Dendritic cell treated with granulocyte-macrophage colony-stimulating factor and Interleukin-4, amounts not matched to agents 40 ng/mL and 50 ng/mL, for 4 days (primary cell): ENCODE measurements around the gene RAD54L.
"Not testable (repeated sequence)": the region's sequence is repeated elsewhere in the genome, so short reads cannot be mapped to it uniquely, and the experiment has no call there.

Source experiments
- H3K27ac Mint-ChIP-seq: one replicate; pipeline ENCODE4 v1.8.0; 2022; ENCODE audit warnings: mild to moderate bottlenecking, mixed read lengths
- H3K27me3 Mint-ChIP-seq: one replicate; pipeline ENCODE4 v1.8.0; 2022; ENCODE audit warnings: mild to moderate bottlenecking, mixed read lengths
- H3K36me3 Mint-ChIP-seq: one replicate; pipeline ENCODE4 v1.8.0; 2022; ENCODE audit warnings: low read depth, mixed read lengths
- H3K4me1 Mint-ChIP-seq: one replicate; pipeline ENCODE4 v1.8.0; 2022; ENCODE audit warnings: low read depth, mixed read lengths
- H3K4me3 Mint-ChIP-seq: one replicate; pipeline ENCODE4 v1.8.0; 2022; ENCODE audit warnings: mild to moderate bottlenecking, moderate library complexity, mixed read lengths
- H3K9me3 Mint-ChIP-seq: one replicate; pipeline ENCODE4 v1.8.0; 2022; ENCODE audit warnings: mixed read lengths
- intact Hi-C: fragments of 100-400 bp; cut with micrococcal nuclease; formaldehyde crosslinking; loops from one replicate; pipeline ENCODE4 v1.15.0; 2022

The RAD54L gene

GRCh38 chr1:46220808-46221207, 26.8 kb upstream of the RAD54L start:
- intact Hi-C loops: no loop called here
- Mint-ChIP-seq H3K27ac (no peak overlapping the region), H3K9me3 (no peaks in the 10 kb centered on the region)

GRCh38 chr1:46221749-46222148, 25.8 kb upstream of the RAD54L start:
- H3K27ac Mint-ChIP-seq: no peak overlapping the region

More at GRCh38 chr1:46220808-46221207, 26.8 kb upstream of the RAD54L start:
- Mint-ChIP-seq H3K4me3 (no peak overlapping the region), H3K27me3 (peaks cover 3% of the 10 kb centered on the region), H3K36me3 (no peaks in the 10 kb centered on the region), H3K4me1 (peaks cover 11% of the 10 kb centered on the region)

DNA sequence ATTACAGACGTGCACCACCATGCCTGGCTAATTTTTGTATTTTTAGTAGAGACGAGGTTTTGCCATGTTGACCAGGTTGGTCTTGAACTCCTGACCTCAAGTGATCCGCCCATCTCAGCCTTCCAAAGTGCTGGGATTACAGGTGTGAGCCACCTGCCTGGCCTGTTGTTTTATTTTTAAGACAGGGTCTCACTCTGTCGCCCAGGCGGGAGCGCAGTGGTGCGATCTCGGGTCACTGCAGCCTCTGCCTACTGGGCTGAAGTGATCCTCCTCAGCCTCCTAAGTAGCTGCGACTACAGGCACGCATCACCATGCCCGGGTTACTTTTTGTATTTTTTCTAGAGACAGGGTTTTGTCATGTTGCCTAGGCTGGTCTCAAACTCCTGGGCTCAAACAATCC, 24.5 kb upstream of the RAD54L start:
- H3K27ac Mint-ChIP-seq, H3K9me3 Mint-ChIP-seq, H3K4me3 Mint-ChIP-seq, H3K36me3 Mint-ChIP-seq, H3K27me3 Mint-ChIP-seq: not testable (repeated sequence)
- peaks cover 11% of the 10 kb centered on the region for H3K4me1 Mint-ChIP-seq
- intact Hi-C loops: loop anchor here (1.0 kb wide), 1 partner anchor 186 kb away; no protein-coding TSS in a partner anchor

More at GRCh38 chr1:46221749-46222148, 25.8 kb upstream of the RAD54L start:
- Mint-ChIP-seq H3K4me3 (no peak overlapping the region), H3K4me1 (peaks cover 11% of the 10 kb centered on the region), H3K36me3 (no peaks in the 10 kb centered on the region), H3K27me3 (peaks cover 3% of the 10 kb centered on the region), H3K9me3 (no peaks in the 10 kb centered on the region)
- intact Hi-C loops: no loop called here

GRCh38 chr1:46223472-46223943, 24.1 kb upstream of the RAD54L start:
- Mint-ChIP-seq H3K9me3 (no peaks in the 10 kb centered on the region), H3K27ac (no peak overlapping the region)
- intact Hi-C loops: loop anchor here (1.0 kb wide), 1 partner anchor 186 kb away; no protein-coding TSS in a partner anchor

DNA sequence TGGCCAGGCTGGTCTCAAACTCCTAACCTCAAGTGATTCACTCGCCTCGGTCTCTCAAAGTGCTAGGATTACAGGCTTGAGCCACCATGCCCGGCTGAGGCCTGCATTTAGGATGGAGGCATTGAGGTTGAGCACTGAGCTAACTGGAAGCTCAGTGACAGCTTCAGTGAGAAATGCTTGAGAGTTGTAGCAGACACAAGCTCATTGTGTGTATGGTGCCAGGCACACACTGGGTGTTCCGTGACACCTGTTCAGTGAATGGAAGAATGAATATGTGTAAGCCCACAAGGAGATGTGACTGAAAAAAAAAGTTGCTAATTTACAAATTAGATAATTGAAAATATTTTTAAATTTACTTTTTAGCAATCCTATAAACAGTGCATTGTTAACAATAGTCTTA, 22.6 kb upstream of the RAD54L start:
- peaks cover 11% of the 10 kb centered on the region for H3K4me1 Mint-ChIP-seq
- no peak overlapping the region for H3K27ac Mint-ChIP-seq
- no peaks in the 10 kb centered on the region for H3K36me3 Mint-ChIP-seq
- H3K9me3 Mint-ChIP-seq: no peaks in the 10 kb centered on the region
- intact Hi-C loops: no loop called here
- H3K27me3 Mint-ChIP-seq: peaks cover 3% of the 10 kb centered on the region
- H3K4me3 Mint-ChIP-seq: no peak overlapping the region

More at GRCh38 chr1:46223472-46223943, 24.1 kb upstream of the RAD54L start:
- Mint-ChIP-seq H3K36me3 (no peaks in the 10 kb centered on the region), H3K27me3 (peaks cover 3% of the 10 kb centered on the region), H3K4me1 (peaks cover 11% of the 10 kb centered on the region), H3K4me3 (no peak overlapping the region)

GRCh38 chr1:46231231-46231630, 16.3 kb upstream of the RAD54L start:
- H3K27ac Mint-ChIP-seq, H3K36me3 Mint-ChIP-seq, H3K4me1 Mint-ChIP-seq, H3K4me3 Mint-ChIP-seq, intact Hi-C loops, H3K9me3 Mint-ChIP-seq, H3K27me3 Mint-ChIP-seq: not testable (repeated sequence)

DNA sequence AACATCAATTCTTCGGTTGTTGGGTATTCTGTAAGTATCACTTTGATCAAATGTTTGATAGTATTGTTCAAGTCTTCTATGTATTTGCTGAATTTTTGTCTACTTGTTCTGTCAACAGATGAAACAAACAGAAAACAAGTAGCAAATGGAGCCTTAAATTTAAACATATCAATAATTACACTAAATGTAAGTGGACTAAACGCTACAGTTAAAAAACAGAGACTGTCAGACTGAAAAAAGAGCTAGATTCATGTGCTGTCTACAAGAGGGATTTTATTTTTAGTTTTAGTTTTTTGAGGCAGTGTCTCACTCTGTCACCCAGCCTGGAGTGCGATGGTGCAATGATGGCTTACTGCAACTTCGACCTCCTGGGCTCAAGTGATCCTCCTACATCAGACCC, 10.7 kb upstream of the RAD54L start:
- H3K27me3 Mint-ChIP-seq: no peaks in the 10 kb centered on the region
- H3K27ac Mint-ChIP-seq: no peak overlapping the region
- H3K4me1 Mint-ChIP-seq: peaks cover 6% of the 10 kb centered on the region
- H3K9me3 Mint-ChIP-seq: no peaks in the 10 kb centered on the region
- H3K36me3 Mint-ChIP-seq: no peaks in the 10 kb centered on the region
- H3K4me3 Mint-ChIP-seq: no peak overlapping the region
- intact Hi-C loops: no loop called here

- intact Hi-C loops, H3K4me3 Mint-ChIP-seq, H3K4me1 Mint-ChIP-seq: not testable (repeated sequence)
Measured at GRCh38 chr1:46238865-46239264, 8.7 kb upstream of the RAD54L start.

GRCh38 chr1:46241733-46242132, 5.8 kb upstream of the RAD54L start:
- H3K9me3 Mint-ChIP-seq, H3K27me3 Mint-ChIP-seq, H3K27ac Mint-ChIP-seq, intact Hi-C loops, H3K4me3 Mint-ChIP-seq, H3K4me1 Mint-ChIP-seq, H3K36me3 Mint-ChIP-seq: not testable (repeated sequence)

More at GRCh38 chr1:46238865-46239264, 8.7 kb upstream of the RAD54L start:
- not testable (repeated sequence) for H3K36me3 Mint-ChIP-seq, H3K9me3 Mint-ChIP-seq, H3K27ac Mint-ChIP-seq, H3K27me3 Mint-ChIP-seq

GRCh38 chr1:46242918-46243317, 4.6 kb upstream of the RAD54L start:
- H3K36me3 Mint-ChIP-seq: peaks cover 6% of the 10 kb centered on the region
- peaks cover 9% of the 10 kb centered on the region for H3K4me1 Mint-ChIP-seq
- no peaks in the 10 kb centered on the region for H3K9me3 Mint-ChIP-seq
- H3K27ac Mint-ChIP-seq: no peak overlapping the region
- intact Hi-C loops: no loop called here
- H3K27me3 Mint-ChIP-seq: no peaks in the 10 kb centered on the region
- no peak overlapping the region for H3K4me3 Mint-ChIP-seq

GRCh38 chr1:46243831-46244230, 3.7 kb upstream of the RAD54L start:
- not testable (repeated sequence) for H3K36me3 Mint-ChIP-seq, H3K9me3 Mint-ChIP-seq, H3K27ac Mint-ChIP-seq, H3K4me3 Mint-ChIP-seq, H3K27me3 Mint-ChIP-seq
- intact Hi-C loops: loop anchor here (2.0 kb wide), 1 partner anchor 105 kb away; no protein-coding TSS in a partner anchor
- H3K4me1 Mint-ChIP-seq: peaks cover 15% of the 10 kb centered on the region

DNA sequence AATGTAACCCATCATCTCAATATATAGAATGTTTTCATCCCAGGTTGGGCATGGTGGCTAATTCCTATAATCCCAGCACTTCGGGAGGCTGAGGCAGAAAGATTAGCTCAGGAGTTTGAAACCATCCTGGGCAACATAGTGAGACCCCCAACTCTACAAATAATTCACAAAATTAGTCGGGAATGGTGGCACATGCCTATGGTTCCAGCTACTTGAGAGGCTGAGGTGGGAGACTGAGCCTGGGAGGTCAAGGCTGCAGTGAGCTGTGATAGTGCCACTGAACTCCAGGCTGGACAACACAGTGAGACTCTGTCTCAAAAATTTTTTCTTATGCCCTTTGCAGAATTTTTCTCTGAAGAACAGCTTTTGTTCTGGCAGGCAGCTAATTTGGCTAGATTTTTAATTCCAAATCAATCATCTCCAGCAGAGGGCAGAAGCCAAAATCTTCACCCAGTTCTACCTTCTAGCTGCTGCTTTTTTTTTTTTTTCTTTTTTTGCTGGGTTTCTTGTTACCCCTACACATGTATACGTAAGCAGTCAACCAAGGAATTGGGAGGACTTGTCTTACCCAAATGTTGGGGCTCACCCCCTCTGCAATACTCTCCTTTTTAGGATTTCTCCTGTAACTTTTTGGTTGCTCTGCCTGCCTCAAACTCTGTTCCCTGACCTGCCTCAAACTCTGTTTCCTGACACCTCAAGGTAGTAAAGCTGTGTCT, 2.7 kb upstream of the RAD54L start:
- no peak overlapping the region for H3K4me3 Mint-ChIP-seq
- no peaks in the 10 kb centered on the region for H3K27me3 Mint-ChIP-seq
- H3K36me3 Mint-ChIP-seq: peaks cover 6% of the 10 kb centered on the region
- no peak overlapping the region for H3K27ac Mint-ChIP-seq
- peaks cover 20% of the 10 kb centered on the region for H3K4me1 Mint-ChIP-seq
- no peaks in the 10 kb centered on the region for H3K9me3 Mint-ChIP-seq
- intact Hi-C loops: loop anchor here (2.0 kb wide), 1 partner anchor 104 kb away; no protein-coding TSS in a partner anchor

- not testable (repeated sequence) for H3K36me3 Mint-ChIP-seq, H3K9me3 Mint-ChIP-seq, H3K4me3 Mint-ChIP-seq, H3K27me3 Mint-ChIP-seq, H3K27ac Mint-ChIP-seq
- intact Hi-C loops: loop anchor here (2.0 kb wide), 2 partner anchors 57 to 95 kb away; partner anchors contain the start of genes LRRC41, NSUN4 and UQCRH
- peaks cover 20% of the 10 kb centered on the region for H3K4me1 Mint-ChIP-seq
Measured at GRCh38 chr1:46246136-46246535, 1.4 kb upstream of the RAD54L start.

- H3K4me3 Mint-ChIP-seq: peak overlapping the region; percentile 95
- H3K36me3 Mint-ChIP-seq: peaks cover 6% of the 10 kb centered on the region
- intact Hi-C loops: loop anchor here (2.0 kb wide), 2 partner anchors 56 to 94 kb away; partner anchors contain the start of genes LRRC41, NSUN4 and UQCRH
- H3K4me1 Mint-ChIP-seq: peaks cover 20% of the 10 kb centered on the region
- no peaks in the 10 kb centered on the region for H3K27me3 Mint-ChIP-seq
- H3K9me3 Mint-ChIP-seq: no peaks in the 10 kb centered on the region
- H3K27ac Mint-ChIP-seq: peak overlapping the region; percentile 86
Measured at GRCh38 chr1:46246548-46247435, 771 bp upstream of the RAD54L start.
